Activated naive CD4-positive, alpha-beta T cell treated with Interleukin-2 at 50 U/mL for 16 hours (primary cell): Measurements from ENCODE around the gene JAKMIP2.
"Not testable (repeated sequence)": the region's sequence is repeated elsewhere in the genome, so short reads cannot be mapped to it uniquely, and the experiment has no call there.

Source experiments
- DNase-seq: peaks from one replicate; pipeline ENCODE4 v3.0.0-alpha.2; 2020

The JAKMIP2 gene

DNA sequence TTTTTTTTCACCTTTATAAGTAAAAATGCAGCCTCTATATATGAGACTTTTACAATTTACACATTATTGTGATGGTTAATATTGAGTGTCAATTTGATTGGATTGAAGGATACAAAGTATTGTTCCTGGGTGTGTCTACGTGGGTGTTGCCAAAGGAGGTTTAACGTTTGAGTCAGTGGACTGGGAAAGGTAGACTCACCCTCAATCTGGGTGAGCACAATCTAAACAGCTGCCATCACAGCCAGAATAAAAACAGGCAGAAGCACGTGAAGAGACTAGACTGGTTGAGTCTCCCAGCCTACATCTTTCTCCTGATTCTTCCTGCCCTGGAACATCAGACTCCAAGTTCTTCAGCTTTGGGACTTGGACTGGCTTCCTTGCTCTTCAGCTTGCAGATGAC is 139.9 kb downstream of the JAKMIP2 start:
- no peak for DNase-seq

DNA sequence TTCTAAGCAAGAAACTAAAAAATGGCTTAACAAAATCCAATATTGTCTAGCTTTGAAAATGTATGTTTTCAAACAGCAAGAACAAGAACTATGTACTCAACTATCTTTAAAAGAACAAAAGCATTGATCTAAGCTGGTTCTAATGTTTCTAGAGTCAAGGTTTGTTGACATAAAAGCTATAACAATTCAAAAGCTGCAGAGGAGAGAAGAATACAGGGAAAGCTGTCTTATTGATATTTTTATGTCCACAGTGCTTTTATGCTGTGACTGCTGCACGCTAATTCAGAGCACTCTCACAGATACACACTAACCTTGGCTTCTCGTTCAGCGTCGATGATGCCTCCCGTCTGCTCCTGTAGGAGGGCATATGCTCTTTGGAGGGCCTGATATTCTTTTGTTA is 143.2 kb downstream of the JAKMIP2 start:
- no peak for DNase-seq

- no peak for DNase-seq
These were observed 145.9 kb downstream of the JAKMIP2 start for GRCh38 chr5:147636729-147636984.

DNA sequence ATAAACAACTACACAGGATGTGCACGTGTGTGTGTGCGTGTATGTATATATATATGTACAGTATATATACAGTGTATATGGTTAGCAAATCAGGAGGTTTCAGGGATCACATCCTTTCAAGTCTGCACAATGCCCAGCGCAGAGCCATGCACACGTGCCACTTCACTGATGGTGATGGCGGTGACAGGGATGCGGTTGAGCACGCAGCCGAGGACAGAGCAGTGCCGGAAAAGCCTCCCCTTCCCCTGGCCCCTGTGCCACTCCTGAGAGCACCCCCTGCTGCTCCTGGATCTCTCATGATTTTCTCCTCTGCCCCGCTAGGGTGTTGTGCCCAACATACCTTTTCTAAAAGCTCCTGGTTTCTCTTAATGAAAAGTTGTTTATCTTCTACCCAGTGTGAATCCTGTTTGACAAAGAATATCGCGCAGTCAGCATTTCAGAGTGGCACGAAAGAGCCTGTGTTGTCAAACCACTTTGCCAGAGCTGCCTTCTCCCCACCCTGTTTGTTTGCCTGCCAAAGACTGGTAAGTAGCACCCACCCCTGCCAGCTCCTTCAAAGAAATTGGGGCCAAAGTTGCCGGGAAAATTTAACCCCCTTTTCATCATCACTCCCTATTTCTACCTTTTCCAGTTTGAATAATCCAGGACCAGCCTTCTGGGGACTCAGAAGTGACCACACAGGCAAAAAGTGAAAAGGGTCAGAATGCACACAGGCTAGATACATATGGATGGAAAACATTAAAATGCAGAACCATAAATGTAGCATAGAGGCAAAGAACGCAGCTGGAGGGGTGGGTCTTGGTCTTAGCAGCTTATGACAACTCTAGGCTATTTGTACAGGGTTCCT is 146.4 kb downstream of the JAKMIP2 start:
- no peak for DNase-seq

DNA sequence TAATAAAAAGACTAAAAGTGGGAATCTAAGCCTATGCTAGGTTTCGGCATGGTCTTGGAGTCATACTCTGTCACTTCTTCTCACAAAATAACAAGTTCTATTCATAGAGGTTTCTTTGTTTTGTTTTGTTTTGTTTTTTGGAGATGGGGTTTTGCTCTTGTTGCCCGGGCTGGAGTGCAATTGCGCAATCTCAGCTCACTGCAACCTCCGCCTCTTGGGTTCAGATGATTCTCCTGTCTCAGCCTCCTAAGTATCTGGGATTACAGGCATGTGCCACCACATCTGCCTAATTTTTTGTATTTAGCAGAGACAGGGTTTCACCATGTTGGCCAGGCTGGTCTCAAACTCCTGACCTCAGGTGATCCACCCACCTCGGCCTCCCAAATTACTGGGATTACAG is 147.1 kb downstream of the JAKMIP2 start:
- not testable (repeated sequence) for DNase-seq

GRCh38 chr5:147633173-147633572 is 149.4 kb downstream of the JAKMIP2 start:
- no peak for DNase-seq

- no peak for DNase-seq
These were observed 151.0 kb downstream of the JAKMIP2 start for GRCh38 chr5:147631428-147632003.

DNA sequence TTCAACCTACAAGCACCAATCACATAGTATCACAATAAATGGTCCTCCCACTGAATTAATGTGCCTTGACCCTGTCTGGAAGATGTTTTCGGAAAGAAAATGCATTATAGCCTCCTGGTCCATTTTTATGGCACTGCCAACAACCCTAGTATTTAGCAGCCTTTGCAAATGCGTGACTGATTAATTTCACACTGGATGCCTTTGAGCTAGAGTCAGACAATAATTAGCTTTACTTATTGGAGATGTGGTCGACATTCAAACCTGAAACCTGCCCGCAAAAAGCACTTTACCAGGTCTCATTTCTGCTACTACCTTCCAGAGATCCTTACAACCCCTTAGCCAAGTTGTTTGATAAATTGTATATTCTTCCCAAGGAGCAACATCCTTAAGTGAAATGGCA is 153.3 kb downstream of the JAKMIP2 start:
- no peak for DNase-seq

- peak; percentile 48 for DNase-seq
These were observed 154.3 kb downstream of the JAKMIP2 start for GRCh38 chr5:147628058-147628895.

DNA sequence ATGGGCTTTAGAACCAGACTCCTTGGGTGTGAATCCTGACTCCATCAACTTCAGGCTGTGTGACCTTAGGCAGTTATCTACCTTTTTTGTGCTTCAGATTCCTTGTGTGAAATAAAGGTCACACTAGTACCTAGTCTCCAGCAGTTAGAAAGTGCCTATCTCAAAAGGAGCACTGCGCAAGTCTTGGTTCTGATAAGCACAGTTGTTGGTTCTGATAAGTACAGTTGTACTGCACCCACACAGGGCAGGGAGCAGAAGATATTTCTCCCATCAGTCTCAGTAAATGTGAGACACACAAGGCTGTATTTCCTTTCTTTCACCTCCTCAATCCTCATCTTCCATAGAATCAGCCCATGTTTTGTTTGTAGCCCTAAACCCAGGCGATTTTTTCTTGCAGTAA is 156.1 kb downstream of the JAKMIP2 start:
- no peak for DNase-seq

DNA sequence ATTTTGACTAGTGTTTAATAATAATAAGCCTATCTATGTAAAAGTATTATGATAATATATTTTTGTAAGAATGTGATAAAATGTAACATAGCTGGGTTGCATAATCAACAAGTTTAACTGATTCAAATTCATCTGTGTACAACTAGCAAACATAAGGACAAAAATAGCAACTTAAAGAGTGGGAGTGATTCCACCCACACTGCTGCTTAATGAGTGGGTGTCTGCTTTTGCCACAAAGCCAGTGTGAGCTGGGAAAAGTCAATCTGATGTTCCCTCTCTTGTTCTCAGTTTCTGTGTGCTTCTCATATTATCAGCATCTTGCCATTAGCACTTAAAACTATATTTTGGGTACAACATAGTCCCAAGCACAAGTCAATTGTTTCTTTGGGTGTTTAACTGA is 161.5 kb downstream of the JAKMIP2 start:
- no peak for DNase-seq

DNA sequence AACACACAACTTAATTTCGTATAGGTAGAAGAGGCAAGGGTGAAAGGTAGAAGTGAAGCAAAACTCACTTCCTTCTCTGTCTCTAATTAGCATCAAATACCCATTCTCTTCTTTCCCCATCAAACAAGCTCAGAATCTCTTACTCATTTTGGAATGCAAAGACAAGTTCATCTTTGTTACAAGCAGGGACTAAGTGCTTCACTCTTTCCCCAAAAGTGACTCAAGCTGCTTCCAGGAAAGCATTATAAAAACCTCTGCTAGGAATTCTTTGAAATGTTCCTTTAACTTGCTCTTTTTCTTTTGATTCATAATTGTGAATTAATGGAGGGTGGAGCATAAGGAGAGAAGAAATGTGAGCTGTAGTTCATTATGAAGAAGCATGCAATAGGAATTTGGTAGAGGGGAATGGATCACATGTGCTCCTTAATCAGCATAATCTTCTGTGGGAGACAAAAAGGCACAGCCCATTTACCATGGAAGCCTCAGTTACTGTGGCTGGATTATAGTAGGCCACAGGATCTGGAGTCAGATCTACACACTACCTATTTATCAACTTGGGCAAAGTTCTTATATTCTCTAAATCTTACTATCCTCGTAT is 163.1 kb downstream of the JAKMIP2 start:
- no peak for DNase-seq

DNA sequence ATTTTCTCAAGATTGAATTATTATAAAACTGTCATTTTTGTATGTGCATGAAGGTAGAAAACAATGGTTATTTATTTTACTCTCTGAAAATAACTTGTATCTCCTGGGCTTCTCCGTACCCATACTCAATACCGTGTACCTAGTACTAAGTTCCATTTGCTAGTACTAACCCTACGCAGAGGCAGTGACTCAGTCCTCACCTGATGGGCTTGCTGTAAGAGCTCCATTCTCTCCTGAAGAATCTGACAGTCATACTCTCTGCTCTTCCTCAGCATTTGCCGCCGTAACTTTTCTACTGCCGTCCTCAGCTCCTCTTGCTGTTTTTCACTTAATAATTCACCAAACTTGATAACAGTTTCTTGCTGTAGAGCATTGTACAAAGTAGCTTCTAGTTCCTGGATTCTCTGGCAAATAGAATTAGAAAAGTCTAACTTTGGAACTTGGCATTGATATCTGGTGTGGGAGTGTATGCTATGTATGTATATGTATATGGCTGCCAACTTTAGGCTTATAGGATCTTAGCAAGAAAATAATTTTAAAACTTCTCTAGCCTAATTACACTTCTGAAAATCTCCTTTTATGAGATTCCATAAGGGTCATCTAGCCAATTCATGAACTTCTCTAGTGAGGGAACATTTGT is 164.7 kb downstream of the JAKMIP2 start:
- no peak for DNase-seq

- DNase-seq: no peak
These were observed 165.3 kb downstream of the JAKMIP2 start for GRCh38 chr5:147617191-147617606.

GRCh38 chr5:147616421-147616820 is 166.1 kb downstream of the JAKMIP2 start:
- DNase-seq: no peak

- no peak for DNase-seq
These were observed 169.2 kb downstream of the JAKMIP2 start for GRCh38 chr5:147613359-147613758.

GRCh38 chr5:147611483-147611882 is 171.0 kb downstream of the JAKMIP2 start:
- DNase-seq: no peak

- no peak for DNase-seq
These were observed 171.7 kb downstream of the JAKMIP2 start for GRCh38 chr5:147610798-147611197.

GRCh38 chr5:147601652-147602051 is 180.9 kb downstream of the JAKMIP2 start:
- no peak for DNase-seq

- no peak for DNase-seq
These were observed 191.4 kb downstream of the JAKMIP2 start for GRCh38 chr5:147591120-147591519.

GRCh38 chr5:147590096-147590495 is 192.4 kb downstream of the JAKMIP2 start:
- no peak for DNase-seq

- no peak for DNase-seq
These were observed 195.7 kb downstream of the JAKMIP2 start for GRCh38 chr5:147586832-147587231.

- no peak for DNase-seq
These were observed 196.3 kb downstream of the JAKMIP2 start for GRCh38 chr5:147586221-147586620.
